Skin of body (tissue), 2 donors: ENCODE data around the gene TUBG2. TPM values are rescaled to one million over a fixed set of nuclear protein-coding genes. Genes with fewer than 3 reads are reported as not detected.
"Not testable (repeated sequence)": the region's sequence is repeated elsewhere in the genome, so short reads cannot be mapped to it uniquely, and the experiment has no call there.

Source experiments
- DNase-seq: peaks from one replicate; lab custom pipeline; 2025; lab: John Stamatoyannopoulos, UW
- total RNA-seq: library from RNA; depleted of rRNA; stranded (reverse); fragments of >200 nt; gene quantifications from one replicate; pipeline ENCODE4 v1.2.3, GENCODE V29; 2014

The TUBG2 gene
- total RNA-seq, result 9.2 TPM

GRCh38 chr17:42659079-42659931 lies at the start of gene TUBG2:
TSS of gene TUBG2 (plus strand) at chr17:42659284. CDS start at chr17:42659504, 220 bp downstream.
- peak; percentile 76 for DNase-seq

- not testable (repeated sequence) for DNase-seq
Measured at GRCh38 chr17:42609814-42610801, 49.0 kb upstream of the TUBG2 start.

- no peak for DNase-seq
Measured at GRCh38 chr17:42612013-42612412, 47.1 kb upstream of the TUBG2 start.

- DNase-seq, result no peak
Measured at GRCh38 chr17:42613699-42614295, 45.3 kb upstream of the TUBG2 start.

GRCh38 chr17:42617956-42618431 lies 41.1 kb upstream of the TUBG2 start:
- DNase-seq, result no peak

GRCh38 chr17:42618442-42619150 lies 40.5 kb upstream of the TUBG2 start:
- DNase-seq, result peak; percentile 7

- DNase-seq, result not testable (repeated sequence)
Measured at GRCh38 chr17:42621987-42622386, 37.1 kb upstream of the TUBG2 start.

GRCh38 chr17:42623271-42623670 lies 35.8 kb upstream of the TUBG2 start:
- no peak for DNase-seq

- no peak for DNase-seq
Measured at GRCh38 chr17:42623732-42624596, 35.1 kb upstream of the TUBG2 start.

- DNase-seq, result not testable (repeated sequence)
Measured at GRCh38 chr17:42627032-42627764, 31.9 kb upstream of the TUBG2 start.

- DNase-seq, result no peak
Measured at GRCh38 chr17:42629411-42630009, 29.6 kb upstream of the TUBG2 start.

GRCh38 chr17:42632949-42633444 lies 26.1 kb upstream of the TUBG2 start:
- no peak for DNase-seq

GRCh38 chr17:42639525-42640113 lies 19.5 kb upstream of the TUBG2 start:
- no peak for DNase-seq

GRCh38 chr17:42640121-42640520 lies 19.0 kb upstream of the TUBG2 start:
- no peak for DNase-seq

GRCh38 chr17:42642336-42642735 lies 16.7 kb upstream of the TUBG2 start:
- no peak for DNase-seq

GRCh38 chr17:42647778-42648177 lies 11.3 kb upstream of the TUBG2 start:
- DNase-seq, result no peak

- DNase-seq, result no peak
Measured at GRCh38 chr17:42651392-42651791, 7.7 kb upstream of the TUBG2 start.
